ENCODE results near the gene CIRBP. TPM values are rescaled to one million over a fixed set of nuclear protein-coding genes. Genes with fewer than 3 reads are reported as not detected.

The CIRBP gene
- total and polyA plus RNA-seq, 2 of the 13 experiments (the other 11 are each of a cell fraction or from before 2014, with no cell fraction given) = 133 to 140 TPM

DNA sequence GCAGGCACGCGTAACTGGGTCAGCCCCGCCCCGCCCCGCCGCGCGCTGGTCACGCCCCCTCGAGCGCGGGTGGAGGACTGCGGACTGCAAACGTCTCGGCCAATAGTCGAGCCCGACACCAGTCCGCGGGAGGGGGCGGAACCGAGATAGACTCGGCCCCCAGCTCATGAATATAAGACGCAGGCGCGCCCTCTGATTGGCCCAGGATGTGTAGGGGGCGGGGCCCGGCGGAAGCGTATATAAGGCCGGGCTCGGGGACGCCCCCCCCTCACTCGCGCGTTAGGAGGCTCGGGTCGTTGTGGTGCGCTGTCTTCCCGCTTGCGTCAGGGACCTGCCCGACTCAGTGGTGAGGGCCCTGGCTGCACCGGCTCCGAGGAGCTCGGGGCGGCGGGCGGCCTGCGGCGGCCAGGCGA is at the start of gene CIRBP (continued):
- TF ChIP-seq ZNF704 (CRISPR knock-in tag; IDR thresholded peaks at IDR 0.05; ENCODE audit: borderline replicate concordance) (no peak), ZBTB39 (CRISPR knock-in tag; IDR thresholded peaks at IDR 0.05) (no peak), ZNF800 (CRISPR knock-in tag; IDR thresholded peaks at IDR 0.05) (0 out of 2 replicates have a peak, but pooled peaks have one; percentile 18), SNRNP70 (IDR thresholded peaks at IDR 0.05; ENCODE audit: low read depth, low read length) (no peak), DBP (CRISPR knock-in tag; IDR thresholded peaks at IDR 0.05; ENCODE audit: not compliant biosample characterization) (no peak), RCOR2 (CRISPR knock-in tag; IDR thresholded peaks at IDR 0.05) (no peak), ERF (CRISPR knock-in tag; IDR thresholded peaks at IDR 0.05) (peak; percentile 17; the same call in 1 of the 2 replicates), FIP1L1 (IDR thresholded peaks at IDR 0.05; ENCODE audit: borderline replicate concordance, insufficient read depth, low read depth, low read length) (no peak), HNRNPK (IDR thresholded peaks at IDR 0.05; ENCODE audit: low read depth, low read length, poor library complexity, severe bottlenecking) (no peak), SIN3B (IDR thresholded peaks at IDR 0.05; ENCODE audit: low read length) (no peak; the same call in 1 of the 2 replicates), ZNF878 (CRISPR knock-in tag; IDR thresholded peaks at IDR 0.05) (no peak), NFYC (CRISPR knock-in tag; IDR thresholded peaks at IDR 0.05) (peak; percentile 83), KDM1A (CRISPR knock-in tag; IDR thresholded peaks at IDR 0.05) (no peak), ZNF564 (CRISPR knock-in tag; IDR thresholded peaks at IDR 0.05) (no peak; the same call in 1 of the 2 replicates), ZNF619 (CRISPR knock-in tag; IDR thresholded peaks at IDR 0.05) (no peak), ZNF777 (CRISPR knock-in tag; IDR thresholded peaks at IDR 0.05) (no peak), ATM (IDR thresholded peaks at IDR 0.05; ENCODE audit: borderline replicate concordance) (no peak), MXD4 (CRISPR knock-in tag; IDR thresholded peaks at IDR 0.05) (0 out of 2 replicates have a peak, but pooled peaks have one; percentile 34), TARDBP (CRISPR knock-in tag; IDR thresholded peaks at IDR 0.05) (no peak), ZFP90 (CRISPR knock-in tag; IDR thresholded peaks at IDR 0.05; ENCODE audit: borderline replicate concordance) (no peak; the same call in 1 of the 2 replicates), ZNF143 (CRISPR knock-in tag; IDR thresholded peaks at IDR 0.05) (no peak), ZNF709 (CRISPR knock-in tag; IDR thresholded peaks at IDR 0.05) (no peak), ZNF597 (CRISPR knock-in tag; IDR thresholded peaks at IDR 0.05) (no peak)
- TF ChIP-seq, protein P1, sequence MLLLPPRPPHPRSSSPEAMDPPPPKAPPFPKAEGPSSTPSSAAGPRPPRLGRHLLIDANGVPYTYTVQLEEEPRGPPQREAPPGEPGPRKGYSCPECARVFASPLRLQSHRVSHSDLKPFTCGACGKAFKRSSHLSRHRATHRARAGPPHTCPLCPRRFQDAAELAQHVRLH (CRISPR knock-in tag; IDR thresholded peaks at IDR 0.05; ENCODE audit: borderline replicate concordance, low read depth) = no peak; the same call in 1 of the 2 replicates

All from HepG2 (cell line).